GM12878 (cell line): Measurements from ENCODE around the gene MOV10L1. TPM values are rescaled to one million over a fixed set of nuclear protein-coding genes. Genes with fewer than 3 reads are reported as not detected.

Source experiments
- ATAC-seq: fragments of 200-7000 bp; cut with Tn5 transposase; 3 replicates; pipeline ENCODE4 v1.9.1; 2020; ENCODE audit warnings: mild to moderate bottlenecking, moderate library complexity
- BruUV-seq: library from RNA; stranded (reverse); fragments of 400-500 nt; replicated peaks from 2 replicates; lab custom pipeline; 2021; lab: Mats Ljungman, UMichigan
- CTCF ChIA-PET: fragments of 300-600 bp; sonication (Branson Sonifier 250); formaldehyde crosslinking; extraction: SDS; loops from one replicate; lab custom pipeline; 2021; ENCODE audit warnings: inconsistent platforms; lab: Yijun Ruan, JAX
- POLR2A ChIA-PET: fragments of 350-600 bp; formaldehyde crosslinking; extraction: SDS; loops from one replicate; lab custom pipeline; 2021; ENCODE audit warnings: inconsistent platforms; lab: Charles Lee
- RAD21 ChIA-PET: fragments of 300-600 bp; sonication (Branson Sonifier 250); formaldehyde crosslinking; loops from one replicate; lab custom pipeline; 2023; ENCODE audit warnings: antibody characterized with exemption; ENCODE audit not compliant: unreplicated experiment; lab: Charles Lee
- SMC1A ChIA-PET: fragments of 300-600 bp; sonication (Branson Sonifier 250); formaldehyde crosslinking; loops from one replicate; lab custom pipeline; 2023; ENCODE audit not compliant: unreplicated experiment, uncharacterized antibody; lab: Charles Lee
- DNase-seq: peaks from one replicate; pipeline ENCODE4 v3.0.0-alpha.2; 2011; ENCODE audit warnings: low read depth, low spot score
- FAIRE-seq: peaks from 3 replicates; lab custom pipeline; 2011; peaks lifted over from hg19 to GRCh38; lab: Jason Lieb, UNC
- H2AFZ ChIP-seq: 2 replicates; pipeline ENCODE4 v1.6.0; 2011; ENCODE audit warnings: low read depth, low read length, control low read depth; ENCODE audit not compliant: control insufficient read depth
- H3K27ac ChIP-seq: 2 replicates; pipeline ENCODE4 v1.5.1; 2011; ENCODE audit warnings: control low read depth; ENCODE audit not compliant: control insufficient read depth, insufficient read depth
- H3K27me3 ChIP-seq, 2 experiments: replicated peaks in 1 of 2; 2 replicates each; pipeline versions ENCODE4 v1.6.0 to v1.6.1; 2011; ENCODE audit warnings: low read length in 1 of 2; ENCODE audit not compliant: control insufficient read depth in 2 of 2, insufficient read depth in 2 of 2
- H3K36me3 ChIP-seq, 2 experiments: 2 replicates each; pipeline ENCODE4 v1.5.1; 2011; ENCODE audit warnings: low read length in 1 of 2; ENCODE audit not compliant: control insufficient read depth in 2 of 2, insufficient read depth in 2 of 2
- H3K4me1 ChIP-seq: 2 replicates; pipeline ENCODE4 v1.6.1; 2011; ENCODE audit warnings: mild to moderate bottlenecking, low read length, moderate library complexity, mixed read lengths; ENCODE audit not compliant: control insufficient read depth, insufficient read depth
- H3K4me2 ChIP-seq: 2 replicates; pipeline ENCODE4 v1.6.0; 2011; ENCODE audit warnings: control low read depth; ENCODE audit not compliant: control insufficient read depth, insufficient read depth
- H3K4me3 ChIP-seq: fragments of 200-600 bp; sonication (generic); 2 replicates; pipeline ENCODE4 v1.5.1; 2016
- H3K79me2 ChIP-seq: 2 replicates; pipeline ENCODE4 v1.6.0; 2011; ENCODE audit warnings: low read length; ENCODE audit not compliant: control insufficient read depth, insufficient read depth
- H3K9ac ChIP-seq: 2 replicates; pipeline ENCODE4 v1.8.0; 2011; ENCODE audit warnings: low read length, control low read depth, mixed read lengths; ENCODE audit not compliant: control insufficient read depth, insufficient read depth
- H3K9me3 ChIP-seq: replicated peaks from 3 replicates; pipeline ENCODE4 v1.5.1; 2011; ENCODE audit warnings: mild to moderate bottlenecking, low read length; ENCODE audit not compliant: control insufficient read depth, insufficient read depth
- H4K20me1 ChIP-seq: 2 replicates; pipeline ENCODE4 v1.6.0; 2011; ENCODE audit not compliant: control insufficient read depth, insufficient read depth
- CEBPZ ChIP-seq: fragments of 150-350 bp; IDR thresholded peaks from 2 replicates; pipeline ENCODE4 v1.6.1; 2016; ENCODE audit warnings: low read depth, low read length
- IRF5 ChIP-seq: fragments of 450-650 bp; IDR thresholded peaks from 2 replicates; pipeline ENCODE4 v1.6.1; 2017; ENCODE audit warnings: borderline replicate concordance
- PKNOX1 ChIP-seq: fragments of 450-650 bp; IDR thresholded peaks from 2 replicates; pipeline ENCODE4 v1.6.1; 2016; ENCODE audit warnings: mild to moderate bottlenecking
- RELA ChIP-seq: fragments of 450-650 bp; IDR thresholded peaks from 2 replicates; pipeline ENCODE4 v1.8.0; 2014; ENCODE audit warnings: borderline replicate concordance; ENCODE audit not compliant: partially characterized antibody
- WGBS: methylation state at CpG from one replicate; pipeline ENCODE4 v1.1.6; 2016; ENCODE audit warnings: low lambda C conversion rate; ENCODE audit not compliant: insufficient replicate concordance, insufficient coverage; ENCODE audit errors: missing lambda C conversion rate; 5-methylcytosine and 5-hydroxymethylcytosine counted together
- in situ Hi-C: fragments of 300-500 bp; cut with MboI; formaldehyde crosslinking; loops from 9 replicates; pipeline ENCODE4 v1.14.3; 2018; ENCODE audit warnings: mixed read lengths
- intact Hi-C: fragments of 100-400 bp; cut with micrococcal nuclease; formaldehyde crosslinking; loops from one replicate; pipeline ENCODE4 v1.14.2; 2022; ENCODE audit not compliant: unreplicated experiment
- polyA plus RNA-seq, 11 experiments: library from polyadenylated mRNA; depleted of rRNA in 4 of 11; unstranded in 6 of 11; stranded (reverse) in 5 of 11; fragments of >200 nt; fragmentation: Nextera tagmentation in 4 of 11; fragmentation: Illumina TruSeq in 1 of 11; extraction: Ambion mirVana in 4 of 11; extraction: Trizol in 1 of 11; gene quantifications; 1 replicate in 1 of 11; 2 replicates in 10 of 11; pipeline versions ENCODE4 v1.2.1 to v1.2.3, GENCODE V29; 2011 to 2016; ENCODE audit warnings: inconsistent platforms in 2 of 11, missing spikeins in 2 of 11, low read depth in 1 of 11
- total RNA-seq, 4 experiments: library from RNA; depleted of rRNA in 3 of 4; stranded (reverse); fragments of >200 nt in 3 of 4; fragmentation: Illumina TruSeq in 1 of 4; extraction: Trizol in 1 of 4; gene quantifications; 2 replicates each; pipeline versions ENCODE4 v1.2.1 to v1.2.3, GENCODE V29; 2013 to 2021

The MOV10L1 gene
- total and polyA plus RNA-seq, 10 of the 15 experiments (the other 5 are each of a cell fraction or from before 2014, with no cell fraction given), result 0.22 TPM; not detected in 9

GRCh38 chr22:50125029-50125428 is 35.2 kb downstream of the MOV10L1 start:
- Histone ChIP-seq H3K36me3 (no peaks in the 10 kb centered on the region), H3K4me3 (no peak overlapping the region)
- intact Hi-C loops, result no loop called here
- TF ChIP-seq CEBPZ, result no peak
- TF ChIP-seq IRF5, result no peak
- no peak for TF ChIP-seq PKNOX1
- no peak for TF ChIP-seq RELA
- TF ChIP-seq, all 136 proteins: peak for 0
- no peak overlapping the region for H3K4me2 ChIP-seq
- ChIA-PET RAD21 (no interaction called here), CTCF (no interaction called here), POLR2A (no interaction called here), SMC1A (no interaction called here)
- ATAC-seq (no peak), FAIRE-seq (no peak), DNase-seq (no peak)
- H3K9ac ChIP-seq, result no peak overlapping the region
- WGBS, result 19% methylated on average over 9 of the region's 9 CpGs
- no peaks in the 10 kb centered on the region; the same call in 2 of the 3 replicates for H3K9me3 ChIP-seq
- H2AFZ ChIP-seq, result no peak overlapping the region
- in situ Hi-C loops, result loop anchor here (5.0 kb wide), 1 partner anchor 48 kb away; no protein-coding TSS in a partner anchor
- H3K79me2 ChIP-seq, result no peaks in the 10 kb centered on the region
- no peaks in the 10 kb centered on the region for H3K4me1 ChIP-seq
- no peak overlapping the region for H3K27ac ChIP-seq
- no peaks in the 10 kb centered on the region; a peak in 2 of 4 replicates for H3K27me3 ChIP-seq
- H4K20me1 ChIP-seq, result no peaks in the 10 kb centered on the region
- no TSS peak for BruUV-seq
